Endothelial cell of umbilical vein (primary cell): ENCODE measurements around the gene SLC38A1. TPM values are rescaled to one million over a fixed set of nuclear protein-coding genes. Genes with fewer than 3 reads are reported as not detected.

ENCODE experiments used
- BruUV-seq: library from RNA; stranded (reverse); fragments of 400-500 nt; replicated peaks from 2 replicates; lab custom pipeline; 2021; lab: Mats Ljungman, UMichigan
- CTCF ChIA-PET: fragments of 300-600, 350-600 bp; sonication (Branson Sonifier 250); formaldehyde crosslinking; loops from one replicate; lab custom pipeline; 2021; ENCODE audit warnings: antibody characterized with exemption, inconsistent platforms; lab: Charles Lee
- POLR2A ChIA-PET: fragments of 300-600, 350-600 bp; sonication (Branson Sonifier 250); formaldehyde crosslinking; loops from one replicate; lab custom pipeline; 2021; ENCODE audit warnings: antibody characterized with exemption, inconsistent platforms; lab: Charles Lee
- DNase-seq: peaks from one replicate; pipeline ENCODE4 v3.0.0-alpha.2; 2011; ENCODE audit warnings: low read depth, low spot score
- FAIRE-seq: peaks from 2 replicates; lab custom pipeline; 2011; peaks lifted over from hg19 to GRCh38; lab: Jason Lieb, UNC
- H2AFZ ChIP-seq: 2 replicates; pipeline ENCODE4 v1.6.0; 2012; ENCODE audit warnings: low read depth, low read length, control low read depth, inconsistent platforms
- H3K27ac ChIP-seq: 2 replicates; pipeline ENCODE4 v1.5.1; 2011; ENCODE audit warnings: low read depth, mild to moderate bottlenecking, control low read depth, low read length, moderate library complexity; ENCODE audit not compliant: insufficient read depth
- H3K27me3 ChIP-seq, 2 experiments: 2 replicates each; pipeline versions ENCODE4 v1.6.0 to v1.6.1; 2011; ENCODE audit warnings: low read length in 2 of 2, mixed read lengths in 1 of 2; ENCODE audit not compliant: control insufficient read depth in 2 of 2, insufficient read depth in 2 of 2
- H3K36me3 ChIP-seq, 2 experiments: 2 replicates in 1 of 2; 3 replicates in 1 of 2; pipeline ENCODE4 v1.5.1; 2011; ENCODE audit warnings: low read length in 2 of 2, mild to moderate bottlenecking in 1 of 2, moderate library complexity in 1 of 2; ENCODE audit not compliant: control insufficient read depth in 2 of 2, insufficient read depth in 2 of 2; ENCODE audit errors: extremely low read depth in 1 of 2
- H3K4me1 ChIP-seq: 3 replicates; pipeline ENCODE4 v1.5.1; 2011; ENCODE audit warnings: mild to moderate bottlenecking, low read length; ENCODE audit not compliant: control insufficient read depth, insufficient read depth; ENCODE audit errors: extremely low read depth
- H3K4me2 ChIP-seq: 2 replicates; pipeline ENCODE4 v1.6.1; 2011; ENCODE audit warnings: low read length, control low read depth, mixed read lengths; ENCODE audit not compliant: insufficient read depth
- H3K4me3 ChIP-seq, 3 experiments: fragments of 200-600 bp in 1 of 3; sonication (generic), shearing (Covaris generic) in 1 of 3; replicated peaks in 1 of 3; 2 replicates each; pipeline ENCODE4 v1.5.1; 2011 to 2016; ENCODE audit warnings: control low read depth in 3 of 3, low read length in 3 of 3, mild to moderate bottlenecking in 2 of 3, inconsistent platforms in 1 of 3, low read depth in 1 of 3, moderate library complexity in 1 of 3; ENCODE audit not compliant: insufficient read depth in 1 of 3
- H3K79me2 ChIP-seq: 2 replicates; pipeline ENCODE4 v1.6.0; 2012; ENCODE audit warnings: low read length, inconsistent platforms; ENCODE audit not compliant: control insufficient read depth, insufficient read depth
- H3K9ac ChIP-seq: replicated peaks from 2 replicates; pipeline ENCODE3; 2011; ENCODE audit warnings: low read length, control low read depth; ENCODE audit not compliant: insufficient read depth; ENCODE audit errors: extremely low read depth
- H3K9me1 ChIP-seq: replicated peaks from 3 replicates; pipeline ENCODE4 v1.6.0; 2011; ENCODE audit warnings: mild to moderate bottlenecking, low read length; ENCODE audit not compliant: control insufficient read depth, insufficient read depth; ENCODE audit errors: extremely low read depth
- H3K9me3 ChIP-seq: replicated peaks from 2 replicates; pipeline ENCODE4 v1.5.1; 2012; ENCODE audit warnings: low read length, inconsistent platforms; ENCODE audit not compliant: control insufficient read depth, insufficient read depth
- H4K20me1 ChIP-seq: replicated peaks from 2 replicates; pipeline ENCODE3; 2011; ENCODE audit warnings: mild to moderate bottlenecking, low read length; ENCODE audit not compliant: control insufficient read depth, insufficient read depth; ENCODE audit errors: extremely low read depth
- CTCF ChIP-seq, 2 donors: IDR thresholded peaks; 1 replicate in 1 of 2; 2 replicates in 1 of 2; pipeline ENCODE4 v1.5.1; 2011; ENCODE audit warnings: low read length in 2 of 2, mild to moderate bottlenecking in 2 of 2, moderate library complexity in 2 of 2, control low read depth in 1 of 2, inconsistent platforms in 1 of 2, low read depth in 1 of 2; ENCODE audit not compliant: insufficient read depth in 1 of 2; ENCODE audit errors: extremely low read depth in 1 of 2
- EZH2 ChIP-seq: IDR thresholded peaks from 2 replicates; pipeline ENCODE4 v1.6.1; 2012; ENCODE audit warnings: borderline replicate concordance, low read depth, mild to moderate bottlenecking, moderate library complexity, low read length, inconsistent platforms; ENCODE audit not compliant: severe bottlenecking
- FOS ChIP-seq: IDR thresholded peaks from 2 replicates; pipeline ENCODE4 v1.6.1; 2011; ENCODE audit warnings: mild to moderate bottlenecking, low read length, moderate library complexity, borderline replicate concordance; ENCODE audit not compliant: insufficient read depth
- GATA2 ChIP-seq: IDR thresholded peaks from 2 replicates; pipeline ENCODE4 v1.7.0; 2011; ENCODE audit warnings: low read depth, mild to moderate bottlenecking, moderate library complexity, mixed read lengths, low read length; ENCODE audit not compliant: insufficient read length, insufficient read depth
- JUN ChIP-seq: IDR thresholded peaks from 2 replicates; pipeline ENCODE4 v1.6.1; 2011; ENCODE audit warnings: borderline replicate concordance, low read depth; ENCODE audit not compliant: insufficient read length, insufficient read depth
- MAX ChIP-seq: IDR thresholded peaks from 2 replicates; pipeline ENCODE4 v1.6.1; 2011; ENCODE audit not compliant: insufficient read depth, insufficient read length
- MYC ChIP-seq: IDR thresholded peaks from one replicate; pipeline ENCODE4 v1.6.1; 2011; ENCODE audit warnings: mild to moderate bottlenecking, low read depth, low read length
- POLR2A ChIP-seq: IDR thresholded peaks from 2 replicates; pipeline ENCODE4 v1.6.1; 2012; ENCODE audit warnings: low read depth, mild to moderate bottlenecking, control low read depth, low read length
- POLR2AphosphoS5 ChIP-seq: IDR thresholded peaks from 2 replicates; pipeline ENCODE4 v1.6.1; 2012; ENCODE audit warnings: low read depth, mild to moderate bottlenecking, control low read depth, low read length, moderate library complexity; ENCODE audit not compliant: insufficient read depth
- dilution Hi-C: fragments of 300-500 bp; cut with MboI; formaldehyde crosslinking; loops from one replicate; pipeline ENCODE4 v1.15.0; 2019; ENCODE audit warnings: low sequenced_read_pairs; ENCODE audit not compliant: extremely low pct_ligation_motif_present
- intact Hi-C: fragments of 100-400 bp; cut with micrococcal nuclease; formaldehyde crosslinking; loops from one replicate; pipeline ENCODE4 v1.10.0; 2022
- polyA plus RNA-seq, 4 experiments: library from polyadenylated mRNA; depleted of rRNA in 3 of 4; stranded (reverse) in 3 of 4; unstranded in 1 of 4; fragments of >200 nt; gene quantifications; 2 replicates each; pipeline versions ENCODE4 v1.2.1 to v1.2.3, GENCODE V29; 2011 to 2012; ENCODE audit warnings: missing spikeins in 1 of 4
- total RNA-seq: library from RNA; stranded (reverse); gene quantifications from 2 replicates; pipeline ENCODE4 v1.2.3, GENCODE V29; 2021

SLC38A1 gene
- total and polyA plus RNA-seq, 2 donors (not counting 3 experiments of a cell fraction or from before 2014, with no cell fraction given): 23.6 to 86.4 TPM

GRCh38 chr12:46150735-46151134, 118.1 kb downstream of the SLC38A1 start:
- H3K9ac ChIP-seq: no peak overlapping the region
- no peaks in the 10 kb centered on the region for H4K20me1 ChIP-seq
- H3K36me3 ChIP-seq: no peaks in the 10 kb centered on the region
- DNase-seq (no peak), FAIRE-seq (no peak)
- no peaks in the 10 kb centered on the region for H3K9me3 ChIP-seq
- no peaks in the 10 kb centered on the region for H3K79me2 ChIP-seq
- no peak overlapping the region for H3K4me3 ChIP-seq
- peaks cover 5 to 6% of the 10 kb centered on the region in 2 experiments for H3K27me3 ChIP-seq
- peaks cover 23% of the 10 kb centered on the region for H3K4me1 ChIP-seq
- no peak overlapping the region for H3K27ac ChIP-seq
- no peak overlapping the region for H3K4me2 ChIP-seq
- H3K9me1 ChIP-seq: no peaks in the 10 kb centered on the region
- ChIA-PET POLR2A (no interaction called here), CTCF (no interaction called here)
- TF ChIP-seq POLR2AphosphoS5 (no peak), POLR2A (no peak), MYC (no peak), CTCF (IDR thresholded peaks at IDR 0.05; ENCODE audit: extremely low read depth in 1 of 2, insufficient read depth in 1 of 2, low read depth in 1 of 2, low read length in 2 of 2) (no peak), EZH2 (no peak), FOS (no peak), GATA2 (no peak), JUN (no peak), MAX (no peak)
- no TSS peak for BruUV-seq
- H2AFZ ChIP-seq: no peak overlapping the region
- intact Hi-C loops: loop anchor here (5.0 kb wide), 3 partner anchors 207 to 782 kb away; no protein-coding TSS in a partner anchor
- dilution Hi-C loops: no loop called here
